IMR-90 (cell line): Measurements from ENCODE around the gene MLANA. TPM values are rescaled to one million over a fixed set of nuclear protein-coding genes. Genes with fewer than 3 reads are reported as not detected.

ENCODE experiments used
- ATAC-seq: fragments of 200-7000 bp; cut with Tn5 transposase; 2 replicates; pipeline ENCODE4 v1.9.1; 2020; ENCODE audit warnings: low read depth, mild to moderate bottlenecking, moderate library complexity
- BruUV-seq: library from RNA; stranded (reverse); fragments of 400-500 nt; replicated peaks from 2 replicates; lab custom pipeline; 2021; lab: Mats Ljungman, UMichigan
- CTCF ChIA-PET: fragments of 300-600 bp; formaldehyde crosslinking; extraction: SDS; loops from one replicate; lab custom pipeline; 2021; ENCODE audit warnings: antibody characterized with exemption; lab: Yijun Ruan, JAX
- POLR2A ChIA-PET: fragments of 300-600 bp; sonication (Branson Sonifier 250); formaldehyde crosslinking; loops from one replicate; lab custom pipeline; 2022; ENCODE audit warnings: antibody characterized with exemption; ENCODE audit not compliant: unreplicated experiment; lab: Charles Lee
- DNase-seq: peaks from one replicate; pipeline ENCODE4 v3.0.0; 2013
- H2AFZ ChIP-seq: replicated peaks from 2 replicates; pipeline ENCODE3; 2013; ENCODE audit warnings: low read length, mild to moderate bottlenecking; ENCODE audit not compliant: poor library complexity
- H2AK5ac ChIP-seq: 2 replicates; pipeline ENCODE4 v1.6.1; 2013; ENCODE audit warnings: low read depth, low read length, inconsistent platforms
- H2AK9ac ChIP-seq: replicated peaks from 2 replicates; pipeline ENCODE3; 2013; ENCODE audit warnings: mild to moderate bottlenecking, low read depth, low read length, moderate library complexity; ENCODE audit not compliant: poor library complexity
- H2BK120ac ChIP-seq: 2 replicates; pipeline ENCODE4 v1.6.1; 2013; ENCODE audit warnings: low read depth, low read length, inconsistent platforms
- H2BK15ac ChIP-seq: 3 replicates; pipeline ENCODE4 v1.6.1; 2013; ENCODE audit warnings: low read depth, low read length, inconsistent platforms
- H2BK20ac ChIP-seq: 2 replicates; pipeline ENCODE4 v1.6.1; 2013; ENCODE audit warnings: low read depth, mild to moderate bottlenecking, inconsistent platforms, low read length, moderate library complexity
- H2BK5ac ChIP-seq: 2 replicates; pipeline ENCODE4 v1.6.1; 2013; ENCODE audit warnings: mild to moderate bottlenecking, low read depth, low read length, inconsistent platforms; ENCODE audit not compliant: poor library complexity, severe bottlenecking
- H3K14ac ChIP-seq: replicated peaks from 2 replicates; pipeline ENCODE4 v1.6.1; 2013; ENCODE audit warnings: low read depth, low read length, inconsistent platforms
- H3K18ac ChIP-seq: 2 replicates; pipeline ENCODE4 v1.6.1; 2013; ENCODE audit warnings: low read depth, low read length, control low read depth
- H3K23ac ChIP-seq: 2 replicates; pipeline ENCODE4 v1.6.1; 2013; ENCODE audit warnings: low read depth, low read length, inconsistent platforms
- H3K27ac ChIP-seq: 2 replicates; pipeline ENCODE4 v1.5.1; 2013; ENCODE audit warnings: mild to moderate bottlenecking, control low read depth, low read length; ENCODE audit not compliant: insufficient read depth
- H3K27me3 ChIP-seq: 2 replicates; pipeline ENCODE4 v1.6.1; 2013; ENCODE audit warnings: low read length; ENCODE audit not compliant: control insufficient read depth, insufficient read depth
- H3K36me3 ChIP-seq: 2 replicates; pipeline ENCODE4 v1.6.1; 2013; ENCODE audit warnings: low read length, mixed read lengths; ENCODE audit not compliant: control insufficient read depth, insufficient read depth
- H3K4ac ChIP-seq: 2 replicates; pipeline ENCODE4 v1.6.1; 2013; ENCODE audit warnings: low read depth, low read length, inconsistent platforms
- H3K4me1 ChIP-seq: 2 replicates; pipeline ENCODE4 v1.6.1; 2013; ENCODE audit warnings: low read length, mixed read lengths; ENCODE audit not compliant: control insufficient read depth, insufficient read depth
- H3K4me2 ChIP-seq: 2 replicates; pipeline ENCODE4 v1.6.1; 2013; ENCODE audit warnings: low read depth, mild to moderate bottlenecking, control low read depth, low read length, moderate library complexity
- H3K4me3 ChIP-seq: 2 replicates; pipeline ENCODE4 v1.5.1; 2013; ENCODE audit warnings: low read depth, mild to moderate bottlenecking, control low read depth, low read length, moderate library complexity; ENCODE audit not compliant: insufficient read depth
- H3K56ac ChIP-seq: 2 replicates; pipeline ENCODE4 v1.6.1; 2013; ENCODE audit warnings: low read length, inconsistent platforms; ENCODE audit not compliant: insufficient read depth; ENCODE audit errors: extremely low read depth
- H3K79me1 ChIP-seq, 2 experiments: 2 replicates each; pipeline ENCODE4 v1.6.1; 2013; ENCODE audit warnings: low read length in 2 of 2, inconsistent platforms in 1 of 2, low read depth in 1 of 2
- H3K9ac ChIP-seq: 2 replicates; pipeline ENCODE4 v1.6.1; 2013; ENCODE audit warnings: low read depth, low read length, control low read depth
- H3K9me1 ChIP-seq: 2 replicates; pipeline ENCODE4 v1.6.1; 2013; ENCODE audit warnings: low read length, inconsistent platforms; ENCODE audit not compliant: insufficient read depth
- H3K9me3 ChIP-seq: 2 replicates; pipeline ENCODE4 v1.6.1; 2013; ENCODE audit warnings: low read length; ENCODE audit not compliant: control insufficient read depth, insufficient read depth
- H4K20me1 ChIP-seq: 2 replicates; pipeline ENCODE4 v1.6.1; 2013; ENCODE audit warnings: low read length, inconsistent platforms; ENCODE audit not compliant: insufficient read depth
- H4K5ac ChIP-seq: 2 replicates; pipeline ENCODE4 v1.6.1; 2013; ENCODE audit warnings: mild to moderate bottlenecking, low read depth, low read length, control low read depth
- H4K8ac ChIP-seq, 2 experiments: 2 replicates each; pipeline ENCODE4 v1.6.1; 2013; ENCODE audit warnings: low read depth in 2 of 2, low read length in 2 of 2, control low read depth in 1 of 2, inconsistent platforms in 1 of 2
- H4K91ac ChIP-seq: 2 replicates; pipeline ENCODE4 v1.6.1; 2013; ENCODE audit warnings: low read depth, low read length, inconsistent platforms; ENCODE audit not compliant: insufficient read depth
- BHLHE40 ChIP-seq: fragments of 150-350 bp; IDR thresholded peaks from 2 replicates; pipeline ENCODE4 v1.6.1; 2016; ENCODE audit warnings: mild to moderate bottlenecking, low read depth, low read length
- CEBPB ChIP-seq: IDR thresholded peaks from 2 replicates; pipeline ENCODE4 v1.6.1; 2012; ENCODE audit warnings: low read depth, low read length, improper control_type of control experiment
- CHD1 ChIP-seq: IDR thresholded peaks from 2 replicates; pipeline ENCODE4 v1.6.1; 2012; ENCODE audit warnings: low read depth, low read length, improper control_type of control experiment
- CTCF ChIP-seq: conservative IDR thresholded peaks from 2 replicates; pipeline ENCODE4 v1.5.1; 2012; ENCODE audit warnings: mild to moderate bottlenecking, low read depth, low read length, improper control_type of control experiment
- ELK1 ChIP-seq: fragments of 150-350 bp; IDR thresholded peaks from 2 replicates; pipeline ENCODE4 v1.6.1; 2016; ENCODE audit warnings: low read depth, mild to moderate bottlenecking, low read length, moderate library complexity, borderline replicate concordance
- FOS ChIP-seq: fragments of 150-350 bp; IDR thresholded peaks from 2 replicates; pipeline ENCODE4 v1.6.1; 2016; ENCODE audit warnings: low read depth, low read length
- MAFK ChIP-seq: IDR thresholded peaks from 2 replicates; pipeline ENCODE4 v1.6.1; 2012; ENCODE audit warnings: low read depth, low read length, improper control_type of control experiment
- MXI1 ChIP-seq: IDR thresholded peaks from 2 replicates; pipeline ENCODE4 v1.6.1; 2012; ENCODE audit warnings: low read depth, mild to moderate bottlenecking, low read length, moderate library complexity, borderline replicate concordance
- NFE2L2 ChIP-seq: fragments of 150-350 bp; IDR thresholded peaks from 2 replicates; pipeline ENCODE4 v1.6.1; 2016; ENCODE audit warnings: low read depth, mild to moderate bottlenecking, low read length
- POLR2A ChIP-seq: IDR thresholded peaks from 2 replicates; pipeline ENCODE4 v1.6.1; 2012; ENCODE audit warnings: mild to moderate bottlenecking, low read depth, low read length
- RAD21 ChIP-seq: IDR thresholded peaks from 2 replicates; pipeline ENCODE4 v1.6.1; 2012; ENCODE audit warnings: low read length, improper control_type of control experiment
- RCOR1 ChIP-seq: IDR thresholded peaks from 2 replicates; pipeline ENCODE4 v1.6.1; 2012; ENCODE audit warnings: mild to moderate bottlenecking, low read length, improper control_type of control experiment; ENCODE audit not compliant: insufficient replicate concordance
- SMC3 ChIP-seq: fragments of 150-350 bp; IDR thresholded peaks from 2 replicates; pipeline ENCODE4 v1.6.1; 2016; ENCODE audit warnings: low read depth, mild to moderate bottlenecking, antibody characterized with exemption, low read length, moderate library complexity
- USF2 ChIP-seq: fragments of 150-350 bp; IDR thresholded peaks from 2 replicates; pipeline ENCODE4 v1.6.1; 2017; ENCODE audit warnings: mild to moderate bottlenecking, antibody characterized with exemption, low read length, low read depth
- WGBS, 2 experiments: methylation state at CpG; one replicate each; pipeline versions ENCODE4 v1.1.5 to v1.1.7; 2013; ENCODE audit warnings: missing lambda C conversion rate in 2 of 2; ENCODE audit not compliant: insufficient read length in 1 of 2; ENCODE audit errors: extremely low coverage in 2 of 2; 5-methylcytosine and 5-hydroxymethylcytosine counted together
- dilution Hi-C: fragments of 300-500 bp; cut with HindIII; formaldehyde crosslinking; loops from one replicate; pipeline ENCODE4 v1.14.3; 2018; ENCODE audit warnings: low sequenced_read_pairs; ENCODE audit not compliant: unreplicated experiment
- in situ Hi-C: fragments of 300-500 bp; cut with MboI; formaldehyde crosslinking; loops from 3 replicates; pipeline ENCODE4 v1.14.3; 2019; ENCODE audit warnings: low sequenced_read_pairs, inconsistent platforms, mixed read lengths
- intact Hi-C: fragments of 100-400 bp; cut with micrococcal nuclease; formaldehyde crosslinking; loops from 2 replicates; pipeline ENCODE4 v1.10.0; 2022
- polyA plus RNA-seq, 3 experiments: library from polyadenylated mRNA; depleted of rRNA; stranded (reverse); fragments of >200 nt; gene quantifications; 2 replicates each; pipeline ENCODE4 v1.2.3, GENCODE V29; 2012; ENCODE audit warnings: low replicate concordance in 1 of 3
- total RNA-seq: library from RNA; depleted of rRNA; stranded (reverse); fragments of >200 nt; gene quantifications from 2 replicates; pipeline ENCODE4 v1.2.3, GENCODE V29; 2012

The MLANA gene
- total and polyA plus RNA-seq, 2 of the 4 experiments (the other 2 are of a cell fraction): not detected

GRCh38 chr9:5870691-5871090 lies 20.0 kb upstream of the MLANA start:
- H3K36me3 ChIP-seq: no peaks in the 10 kb centered on the region
- H3K56ac ChIP-seq: no peak overlapping the region
- no peak overlapping the region for H4K5ac ChIP-seq
- no peak overlapping the region for H3K4ac ChIP-seq
- no peak overlapping the region for H4K8ac ChIP-seq
- H4K91ac ChIP-seq: no peak overlapping the region
- no peak overlapping the region for H3K14ac ChIP-seq
- H3K9me1 ChIP-seq: no peaks in the 10 kb centered on the region; the same call in 1 of the 2 replicates
- no peak overlapping the region for H2BK120ac ChIP-seq
- no peak overlapping the region for H2AK9ac ChIP-seq
- in situ Hi-C loops: no loop called here
- no peaks in the 10 kb centered on the region for H3K4me1 ChIP-seq
- WGBS, 2 experiments: no CpG with 5 or more reads among the region's 3 CpGs
- no peak overlapping the region for H2BK20ac ChIP-seq
- H3K4me3 ChIP-seq: no peak overlapping the region
- H3K27ac ChIP-seq: no peak overlapping the region
- H3K18ac ChIP-seq: no peak overlapping the region
- ATAC-seq (no peak), DNase-seq (no peak)
- intact Hi-C loops: no loop called here
- dilution Hi-C loops: no loop called here
- no peak overlapping the region for H2BK5ac ChIP-seq
- H3K23ac ChIP-seq: no peak overlapping the region
- H2AFZ ChIP-seq: no peak overlapping the region
- H3K79me1 ChIP-seq: no peaks in the 10 kb centered on the region
- no peaks in the 10 kb centered on the region for H4K20me1 ChIP-seq
- no peaks in the 10 kb centered on the region for H3K9me3 ChIP-seq
- no peak overlapping the region for H3K9ac ChIP-seq
- TF ChIP-seq RCOR1 (no peak), USF2 (no peak), BHLHE40 (no peak), RAD21 (no peak), CHD1 (no peak), FOS (no peak), CEBPB (no peak), MXI1 (no peak), SMC3 (no peak), ELK1 (no peak), MAFK (no peak), POLR2A (no peak), NFE2L2 (no peak), CTCF (no peak)
- ChIA-PET POLR2A (no interaction called here), CTCF (no interaction called here)
- H2BK15ac ChIP-seq: no peak overlapping the region
- H3K27me3 ChIP-seq: no peaks in the 10 kb centered on the region
- no TSS peak for BruUV-seq
- no peak overlapping the region for H2AK5ac ChIP-seq
- no peak overlapping the region for H3K4me2 ChIP-seq
